Upper lobe of right lung (tissue), 1 donor: ENCODE measurements around the gene PRLH. TPM values are rescaled to one million over a fixed set of nuclear protein-coding genes. Genes with fewer than 3 reads are reported as not detected.
A peak's percentile ranks its signal among the peaks of the same experiment; 100 is the strongest.

Experiments
- ATAC-seq: fragments of 200-7000 bp; cut with Tn5 transposase; one replicate; pipeline ENCODE4 v1.9.1; 2020; ENCODE audit warnings: mild to moderate bottlenecking, moderate library complexity
- DNase-seq: peaks from one replicate; pipeline ENCODE4 v3.0.0-alpha.2; 2020
- H3K27ac ChIP-seq: fragments of 200-600 bp; one replicate; pipeline ENCODE4 v1.8.0; 2022
- H3K27me3 ChIP-seq: fragments of 200-600 bp; one replicate; pipeline ENCODE4 v1.8.0; 2022; ENCODE audit warnings: mild to moderate bottlenecking
- H3K36me3 ChIP-seq: fragments of 200-600 bp; one replicate; pipeline ENCODE4 v1.8.0; 2022
- H3K4me1 ChIP-seq: fragments of 200-600 bp; one replicate; pipeline ENCODE4 v1.8.0; 2022
- H3K4me3 ChIP-seq: fragments of 200-600 bp; one replicate; pipeline ENCODE4 v1.8.0; 2022; ENCODE audit warnings: mild to moderate bottlenecking
- H3K9me3 ChIP-seq: fragments of 200-600 bp; one replicate; pipeline ENCODE4 v1.8.0; 2022
- CTCF ChIP-seq: fragments of 200-600 bp; IDR thresholded peaks from one replicate; pipeline ENCODE4 v1.8.0; 2022; ENCODE audit warnings: antibody characterized with exemption
- intact Hi-C: fragments of 100-400 bp; cut with DNase I; formaldehyde crosslinking; loops from one replicate; pipeline ENCODE4 v1.11.0; 2022
- total RNA-seq: library from RNA; stranded (reverse); fragmentation: NEBNext Ultra II Directional; extraction: Animal tissue kit (Norgen Biotek cat#: 25700); gene quantifications from one replicate; pipeline ENCODE4 v1.2.1, GENCODE V29; 2021
- donor health status: DM: no; HTN: yes; CAD: no; lungs with severe emphysema.

The PRLH gene
- total RNA-seq, 1 donor from 2014 or later = not detected

- peak; percentile 77 for DNase-seq
- Histone ChIP-seq H3K4me3 (no peak overlapping the region), H3K27me3 (no peaks in the 10 kb centered on the region), H3K36me3 (peaks cover 9% of the 10 kb centered on the region), H3K9me3 (no peaks in the 10 kb centered on the region), H3K4me1 (peaks cover 5% of the 10 kb centered on the region), H3K27ac (no peak overlapping the region)
- no peak for TF ChIP-seq CTCF
- ATAC-seq = peak; percentile 40
- intact Hi-C loops = no loop called here
Measured at GRCh38 chr2:237558961-237559641, 7.3 kb upstream of the PRLH start.

GRCh38 chr2:237561221-237561620 is 5.2 kb upstream of the PRLH start:
- Histone ChIP-seq H3K4me3 (no peak overlapping the region), H3K36me3 (no peaks in the 10 kb centered on the region), H3K9me3 (no peaks in the 10 kb centered on the region), H3K27me3 (peaks cover 8% of the 10 kb centered on the region), H3K4me1 (peaks cover 5% of the 10 kb centered on the region), H3K27ac (no peak overlapping the region)
- ATAC-seq (no peak), DNase-seq (peak; percentile 66)
- intact Hi-C loops = no loop called here
- TF ChIP-seq CTCF = no peak

- intact Hi-C loops = no loop called here
- DNase-seq = peak; percentile 77
- no peaks in the 10 kb centered on the region for H3K9me3 ChIP-seq
- no peak overlapping the region for H3K27ac ChIP-seq
- H3K36me3 ChIP-seq = no peaks in the 10 kb centered on the region
- no peak overlapping the region for H3K4me3 ChIP-seq
- no peak for TF ChIP-seq CTCF
- H3K27me3 ChIP-seq = peaks cover 8% of the 10 kb centered on the region
- H3K4me1 ChIP-seq = peaks cover 5% of the 10 kb centered on the region
- peak; percentile 18 for ATAC-seq
Measured at GRCh38 chr2:237563816-237564215, 2.6 kb upstream of the PRLH start.

- H3K4me3 ChIP-seq = no peak overlapping the region
- H3K9me3 ChIP-seq = no peaks in the 10 kb centered on the region
- no peaks in the 10 kb centered on the region for H3K36me3 ChIP-seq
- intact Hi-C loops = no loop called here
- ATAC-seq = no peak
- H3K4me1 ChIP-seq = no peaks in the 10 kb centered on the region
- H3K27ac ChIP-seq = no peak overlapping the region
- peak; percentile 52 for DNase-seq
- H3K27me3 ChIP-seq = peaks cover 8% of the 10 kb centered on the region
- no peak for TF ChIP-seq CTCF
Measured at GRCh38 chr2:237564526-237565131, 1.7 kb upstream of the PRLH start.

GRCh38 chr2:237565974-237566373 is 400 bp upstream of the PRLH start:
- Histone ChIP-seq H3K4me1 (no peaks in the 10 kb centered on the region), H3K4me3 (no peak overlapping the region), H3K27ac (no peak overlapping the region), H3K9me3 (no peaks in the 10 kb centered on the region), H3K36me3 (no peaks in the 10 kb centered on the region), H3K27me3 (peaks cover 8% of the 10 kb centered on the region)
- ATAC-seq (no peak), DNase-seq (no peak)
- TF ChIP-seq CTCF = no peak
- intact Hi-C loops = no loop called here
